GM19372 (cell line): ENCODE data around the gene ADAMTS7.
"Not testable (repeated sequence)": the region's sequence is repeated elsewhere in the genome, so short reads cannot be mapped to it uniquely, and the experiment has no call there.

Source experiments
- ATAC-seq: cut with Tn5 transposase; IDR thresholded peaks from one replicate; pipeline ENCODE4 v1.9.1; 2021; ENCODE audit warnings: mild to moderate bottlenecking, low read depth, moderate library complexity; ENCODE audit not compliant: unreplicated experiment

ADAMTS7 gene

DNA sequence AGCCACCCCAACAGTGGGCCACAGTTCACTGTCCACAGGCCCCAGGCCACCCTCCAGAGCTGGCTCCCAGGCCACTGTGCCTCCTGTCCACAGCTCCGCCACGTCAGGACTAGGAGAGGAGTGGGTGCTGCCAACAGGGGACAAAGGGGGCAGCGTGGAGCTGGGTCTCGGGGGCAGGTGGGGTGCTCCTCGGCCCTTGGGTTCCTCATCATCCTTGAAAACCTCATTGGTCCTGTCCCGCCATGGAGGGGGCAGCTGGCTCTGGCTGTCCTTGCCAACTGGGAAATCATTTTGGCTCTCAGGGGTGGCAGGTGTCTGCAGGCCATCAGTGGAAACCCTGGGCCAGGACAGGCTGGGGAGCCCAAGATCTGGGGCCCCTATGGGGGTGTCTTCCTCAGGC, 45.2 kb downstream of the ADAMTS7 start:
- ATAC-seq, result no peak

DNA sequence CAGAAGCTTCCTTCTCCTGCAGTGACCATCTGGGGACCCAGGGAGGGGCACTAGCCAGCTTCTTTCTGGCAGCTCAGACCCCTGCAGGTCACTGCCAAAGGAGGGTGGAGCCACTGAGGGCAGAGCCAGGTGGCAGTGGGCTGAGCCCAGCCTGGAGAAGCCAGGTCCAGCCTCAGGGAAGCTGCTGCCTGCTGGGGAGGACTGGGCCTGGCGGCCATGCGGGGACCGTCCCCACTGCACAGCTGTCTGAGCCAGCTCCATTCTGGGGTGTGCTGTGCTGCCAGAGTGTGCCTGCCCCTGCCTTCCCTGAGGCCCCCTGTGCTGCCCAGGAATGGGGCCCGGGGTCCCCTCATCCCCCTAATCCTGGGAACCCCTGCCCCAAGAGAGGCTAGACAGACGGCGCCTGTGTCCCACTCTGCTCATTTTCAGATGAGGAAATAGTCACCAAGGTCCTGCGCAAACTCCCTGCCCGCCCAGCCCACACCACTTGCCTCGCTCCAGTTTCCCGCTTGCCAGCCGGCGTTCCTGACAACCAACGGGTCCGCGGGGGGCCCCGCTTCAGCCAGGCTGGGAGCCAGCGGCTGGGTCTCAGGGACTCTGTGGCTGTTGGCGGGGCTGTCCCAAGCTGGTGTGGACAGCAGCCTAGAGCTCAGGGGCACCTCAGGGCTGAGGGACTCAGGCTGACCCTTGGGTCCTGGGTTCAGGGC, 46.0 kb downstream of the ADAMTS7 start:
- ATAC-seq, result not testable (repeated sequence)

DNA sequence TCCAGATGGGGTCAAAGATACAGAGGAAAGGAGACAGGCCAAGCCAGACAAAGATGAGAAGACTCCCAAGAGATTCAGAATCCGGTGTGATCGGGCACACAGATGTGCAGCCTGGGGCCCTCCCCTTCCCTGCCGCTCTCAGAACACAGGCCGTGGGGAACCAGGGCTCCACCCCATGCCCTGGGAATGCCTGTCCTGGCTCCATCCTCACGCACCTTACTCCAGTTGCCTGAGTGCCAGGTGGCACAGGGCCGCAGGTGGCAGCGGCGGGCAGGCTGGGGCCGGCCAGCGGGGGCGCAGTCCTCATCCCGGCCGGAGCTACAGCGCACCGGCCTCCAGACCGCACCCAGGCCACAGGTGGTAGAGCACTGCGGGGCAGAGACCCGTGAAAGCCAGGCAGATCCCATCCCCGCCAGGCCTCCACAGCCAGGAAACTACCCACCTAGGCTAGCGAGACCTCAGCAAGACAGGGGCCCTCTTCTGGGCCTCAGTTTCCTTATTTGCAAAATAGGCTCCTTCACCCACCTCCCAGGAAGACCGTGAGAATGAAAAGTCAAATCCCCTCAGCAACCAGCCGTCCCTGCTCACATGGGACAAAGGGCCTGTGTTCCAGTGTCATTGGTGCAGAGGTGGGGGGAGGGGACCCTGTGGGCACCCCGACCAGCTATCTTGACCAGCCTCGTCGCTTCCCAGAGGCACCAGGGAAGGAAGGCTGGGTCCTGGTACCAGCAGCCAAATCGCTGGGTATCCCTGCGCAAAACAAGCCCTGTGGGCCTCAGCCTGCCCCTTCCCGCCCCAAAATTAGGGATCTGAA, 46.7 kb downstream of the ADAMTS7 start:
- ATAC-seq, result not testable (repeated sequence)

DNA sequence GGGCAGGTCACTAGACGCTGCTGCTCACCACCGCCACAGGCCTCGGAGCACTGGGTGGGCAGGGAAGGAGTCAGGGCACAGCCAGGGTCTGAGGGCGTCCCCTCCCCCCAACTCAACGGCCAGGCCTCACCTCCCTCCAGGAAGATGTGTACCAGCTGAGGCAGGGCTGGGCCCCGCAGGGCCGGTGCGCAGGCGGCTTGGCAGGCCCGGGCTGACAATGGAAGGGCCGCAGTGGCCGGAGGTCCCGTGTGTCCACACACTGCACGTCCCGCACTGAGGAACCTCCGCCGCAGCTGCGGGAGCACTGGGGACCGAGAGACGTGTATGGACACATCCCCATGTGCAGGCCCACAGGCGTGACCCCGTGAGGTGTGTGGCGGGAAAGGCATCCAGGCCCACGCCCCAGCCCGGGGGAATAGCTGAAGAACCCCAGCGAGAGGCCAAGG, 47.4 kb downstream of the ADAMTS7 start:
- ATAC-seq, result no peak

DNA sequence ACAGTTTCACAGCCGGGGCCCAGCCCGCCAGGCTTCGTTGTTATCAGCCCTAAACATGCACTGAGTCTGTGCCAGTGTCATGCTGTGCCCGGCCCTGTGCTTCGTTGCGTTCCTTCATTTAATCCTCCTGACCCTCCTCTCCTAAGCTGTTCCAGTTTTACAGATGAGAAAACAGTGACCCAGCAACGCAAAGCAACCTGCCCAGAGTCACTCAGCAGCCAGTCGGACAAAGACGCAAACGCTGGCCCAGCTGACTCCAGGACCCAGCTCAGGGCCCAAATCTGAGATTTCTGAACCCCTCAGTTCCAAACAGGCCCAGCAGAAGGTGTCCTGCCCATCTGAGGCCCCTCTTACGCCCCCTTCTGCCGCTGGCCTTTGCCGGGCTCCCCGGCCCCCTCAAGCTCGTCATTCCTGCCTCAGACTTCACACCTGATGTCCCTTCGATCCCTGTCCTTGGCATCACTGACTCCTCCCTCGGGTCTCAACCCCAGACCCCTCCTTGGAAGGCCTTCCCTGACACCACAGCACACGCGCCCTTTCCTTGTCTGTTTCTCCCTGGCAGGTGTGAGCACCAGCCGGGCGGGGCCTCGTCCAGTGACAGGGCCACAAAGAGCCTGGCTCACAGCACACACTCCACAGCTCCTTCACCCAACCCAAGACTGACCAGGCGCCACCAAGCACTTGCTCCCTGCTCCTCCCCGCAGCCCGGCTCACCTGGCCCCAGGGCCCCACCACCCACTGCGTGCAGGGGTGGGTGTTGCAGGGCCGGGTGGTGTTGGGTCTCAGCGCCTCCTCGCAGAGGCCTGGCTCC, 48.1 kb downstream of the ADAMTS7 start:
- ATAC-seq, result no peak

DNA sequence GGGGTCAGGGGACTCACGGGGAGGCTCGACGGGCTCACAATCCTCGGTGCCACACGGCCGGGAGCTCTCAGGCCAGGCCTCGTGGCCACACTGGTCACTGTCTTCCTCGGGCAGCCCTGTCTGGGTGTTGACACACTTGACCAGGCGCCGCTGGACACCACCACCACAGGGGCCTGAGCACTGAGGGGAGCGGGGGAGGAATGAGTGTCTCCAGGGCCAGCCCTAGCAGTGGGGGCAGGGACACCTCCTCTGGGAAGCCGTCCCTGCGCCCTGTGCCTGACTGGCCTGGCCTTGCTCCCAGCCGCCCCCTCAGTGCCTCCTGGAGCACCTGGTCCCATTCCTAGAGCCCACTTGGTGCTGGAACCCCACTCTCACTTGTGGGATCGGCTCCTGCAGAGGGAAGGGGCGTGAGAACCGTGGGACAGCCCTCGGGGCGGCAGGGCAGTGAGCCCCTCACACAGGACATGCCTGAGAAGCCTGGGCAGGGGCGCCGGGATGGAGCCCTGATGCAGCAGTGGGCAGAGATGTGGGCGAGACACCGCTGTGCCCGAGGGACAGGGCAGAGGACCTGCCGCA, 48.8 kb downstream of the ADAMTS7 start:
- not testable (repeated sequence) for ATAC-seq

DNA sequence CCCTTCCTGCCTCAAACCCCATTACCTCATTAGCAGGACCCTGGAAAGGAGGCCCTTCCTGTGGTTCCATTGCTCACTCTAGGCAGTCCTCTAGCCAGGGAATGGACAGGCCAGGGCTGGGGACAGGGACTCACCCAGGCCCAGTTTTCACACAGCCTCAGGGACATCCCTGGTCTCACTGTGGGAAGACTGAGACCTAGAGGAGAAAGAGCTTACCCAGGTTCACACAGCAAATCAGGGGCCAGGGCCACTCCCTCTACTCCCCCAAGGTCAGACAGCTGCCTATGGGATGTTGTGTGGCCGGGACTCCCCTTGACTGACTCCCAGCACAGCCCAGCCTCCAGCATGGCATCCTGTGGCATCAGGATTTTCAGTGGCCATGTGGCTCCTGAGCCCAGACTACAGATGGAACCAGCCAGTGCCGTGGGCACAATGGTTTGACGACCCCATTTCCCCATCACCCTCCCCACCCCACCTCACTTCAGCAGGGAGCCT, 49.3 kb downstream of the ADAMTS7 start:
- no peak for ATAC-seq

DNA sequence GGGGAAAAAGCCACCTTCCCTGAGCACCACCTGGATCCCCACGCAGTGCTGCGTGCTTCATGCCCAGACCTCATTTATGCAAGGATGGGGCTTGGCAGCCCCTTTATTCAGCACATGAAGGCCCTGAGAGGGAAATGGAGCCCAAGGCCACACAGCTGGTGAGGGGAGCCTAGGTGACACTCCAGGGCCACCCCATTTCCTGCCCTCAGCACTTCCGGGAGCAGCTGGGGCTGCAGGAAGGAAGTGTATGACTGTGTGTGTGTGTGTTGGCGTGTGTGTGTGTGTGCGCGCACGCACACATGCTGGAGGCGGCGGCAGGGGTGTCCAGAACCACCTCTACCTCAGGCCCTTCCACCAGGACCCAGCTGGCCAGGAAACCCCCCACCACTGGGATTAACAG, 49.8 kb downstream of the ADAMTS7 start:
- peak; percentile 54 for ATAC-seq

DNA sequence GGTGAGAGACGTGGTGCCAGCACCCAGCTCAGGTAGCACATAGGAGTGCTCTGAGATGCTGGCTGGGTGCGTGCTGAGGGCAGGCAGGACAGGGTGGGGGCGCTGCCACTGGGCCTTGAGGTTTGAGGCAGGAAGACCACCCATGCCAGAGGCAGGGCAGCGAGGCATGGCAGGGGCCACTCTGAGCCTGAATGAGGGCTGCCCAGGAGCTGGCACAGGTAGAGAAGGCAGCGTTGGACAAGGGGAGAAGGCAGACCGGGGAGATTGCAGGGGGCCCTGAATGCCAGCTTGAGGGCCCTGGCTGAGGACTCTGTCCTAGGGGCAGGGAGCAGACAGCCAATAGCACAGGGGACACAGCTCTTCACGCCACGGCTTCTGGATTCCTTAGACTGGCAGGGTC, 50.2 kb downstream of the ADAMTS7 start:
- no peak for ATAC-seq

DNA sequence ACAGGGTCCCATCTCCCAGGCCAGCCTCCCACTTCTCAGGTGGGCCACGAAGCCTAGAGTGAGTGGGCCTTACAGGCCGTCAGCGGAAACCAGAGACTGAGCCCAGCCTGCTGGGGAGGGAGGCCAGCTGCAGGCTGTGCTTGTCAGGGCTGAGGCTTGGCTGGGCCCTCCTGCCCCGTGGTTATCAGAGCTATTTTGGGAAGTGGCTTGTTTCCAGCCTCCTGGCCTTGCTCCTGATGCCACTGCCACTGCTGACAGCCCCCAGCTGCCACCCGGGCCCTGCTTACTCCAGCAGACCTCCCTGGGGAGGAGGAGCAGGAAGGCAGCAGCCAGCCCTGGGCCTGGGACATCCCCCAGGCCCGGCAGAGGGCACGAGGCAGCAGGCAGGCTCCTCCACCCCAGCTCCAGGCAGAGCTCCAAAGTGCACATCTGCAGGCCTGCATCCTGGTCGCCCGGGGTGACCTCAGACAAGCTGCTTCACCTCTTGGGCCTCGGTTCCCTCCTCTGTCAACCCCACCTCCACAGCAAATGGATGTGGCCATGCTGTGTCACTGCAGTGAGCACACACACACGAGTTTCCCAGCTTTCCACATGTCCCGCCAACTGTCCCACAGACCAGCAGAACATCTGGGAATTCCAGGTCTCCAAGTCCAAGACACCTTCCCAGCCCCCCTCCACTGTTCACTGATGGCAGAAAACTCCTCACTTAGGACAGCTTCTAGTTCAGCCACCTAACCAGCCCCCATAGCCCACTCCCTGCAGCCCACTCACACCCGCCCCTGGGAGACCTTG, 51.0 kb downstream of the ADAMTS7 start:
- ATAC-seq, result not testable (repeated sequence)

DNA sequence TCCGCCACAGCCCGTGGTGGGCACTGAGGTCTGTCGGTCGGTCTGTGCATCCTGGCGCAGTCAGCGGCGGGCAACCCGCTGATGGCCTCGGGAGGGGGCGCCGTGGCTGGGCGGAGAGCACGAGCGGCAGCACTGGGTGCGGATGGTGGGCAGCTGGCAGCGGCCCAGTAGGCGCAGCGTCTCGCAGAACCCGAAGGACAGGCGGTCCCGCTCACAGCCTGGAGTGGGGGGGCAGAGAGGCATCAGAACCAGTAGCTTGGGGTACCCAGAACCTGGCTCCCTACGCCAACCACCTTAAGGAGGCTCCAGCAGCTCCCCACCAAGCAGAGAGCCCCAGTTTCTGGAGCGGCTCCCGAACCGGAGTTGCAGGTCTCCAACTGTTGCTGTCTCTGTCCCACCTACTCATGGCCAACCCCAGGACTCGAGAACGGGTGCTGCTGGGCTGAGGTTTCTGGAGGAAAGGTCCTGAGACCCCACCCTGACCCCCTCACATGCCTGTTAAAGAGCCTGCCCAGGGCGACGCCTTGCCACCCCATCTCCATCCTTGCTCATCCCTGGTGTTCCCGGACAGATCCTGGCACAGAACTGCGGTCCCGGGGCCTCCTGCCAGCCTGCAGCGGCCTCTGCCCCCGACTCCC, 51.8 kb downstream of the ADAMTS7 start:
- not testable (repeated sequence) for ATAC-seq

DNA sequence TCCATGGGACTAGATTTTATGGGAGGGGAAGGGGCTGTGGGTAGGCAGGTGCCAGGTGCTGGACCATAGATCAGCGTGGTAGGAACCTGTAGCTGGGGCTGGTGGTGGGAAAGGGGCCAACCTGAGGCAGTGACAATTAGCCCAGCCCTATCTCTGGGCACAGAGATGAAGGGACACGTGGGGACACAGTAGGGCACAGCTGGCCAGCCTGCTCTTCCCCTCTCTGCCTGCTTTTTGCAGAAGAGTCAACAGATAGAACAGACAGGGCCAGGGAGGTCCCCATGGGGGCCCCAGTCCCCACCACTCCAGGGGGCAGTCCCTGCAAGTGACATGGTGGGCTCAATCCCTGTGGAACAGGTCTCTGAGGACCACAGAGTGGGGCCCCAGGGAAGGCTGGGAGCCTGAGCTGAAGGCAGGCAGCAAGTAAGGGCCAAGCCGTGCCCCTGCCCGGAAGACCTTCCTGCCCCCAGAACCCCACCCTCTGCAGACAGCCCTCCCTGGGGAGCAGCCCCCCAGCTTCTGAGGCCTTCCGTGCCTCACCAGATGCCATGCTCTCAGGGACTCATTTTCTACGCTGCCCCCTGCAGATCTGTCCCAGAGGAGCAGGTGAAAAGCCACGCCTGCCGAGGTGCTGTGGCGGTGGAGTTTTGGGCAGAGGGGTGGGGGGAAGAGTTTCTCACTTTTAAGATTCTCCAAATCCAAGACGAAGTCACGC, 52.6 kb downstream of the ADAMTS7 start:
- not testable (repeated sequence) for ATAC-seq

DNA sequence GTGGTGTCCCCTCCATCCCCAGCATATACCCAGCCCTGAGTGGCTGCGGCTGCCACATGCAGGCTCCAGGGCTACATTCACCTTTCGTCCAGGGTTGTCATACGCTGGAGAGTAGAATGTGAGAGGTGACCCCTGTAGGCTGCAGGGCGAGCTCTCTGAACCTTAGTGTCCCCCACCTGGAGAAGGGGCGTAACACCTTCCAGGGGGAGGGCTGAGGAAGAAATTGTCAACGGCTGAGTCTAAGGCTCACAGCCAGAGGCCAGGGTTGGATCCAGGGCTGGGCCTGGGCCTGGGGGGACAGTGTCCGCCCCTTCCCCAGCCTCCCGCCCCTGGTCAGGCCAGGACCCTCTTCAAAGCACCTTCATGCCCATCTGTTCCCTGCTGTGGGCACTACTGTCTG, 53.2 kb downstream of the ADAMTS7 start:
- not testable (repeated sequence) for ATAC-seq

DNA sequence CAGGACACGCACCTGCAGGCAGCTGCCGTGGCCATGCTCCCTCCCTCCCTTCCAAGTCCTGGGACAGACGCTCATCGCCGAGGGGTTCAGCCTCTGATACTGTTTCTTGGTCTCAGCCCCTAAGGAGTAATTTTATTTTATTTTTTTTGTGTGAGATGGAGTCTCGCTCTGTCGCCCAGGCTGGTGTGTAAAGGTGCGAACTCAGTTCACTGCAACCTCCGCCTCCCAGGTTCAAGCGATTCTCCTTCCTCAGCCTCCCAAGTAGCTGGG, 53.7 kb downstream of the ADAMTS7 start:
- ATAC-seq, result no peak

DNA sequence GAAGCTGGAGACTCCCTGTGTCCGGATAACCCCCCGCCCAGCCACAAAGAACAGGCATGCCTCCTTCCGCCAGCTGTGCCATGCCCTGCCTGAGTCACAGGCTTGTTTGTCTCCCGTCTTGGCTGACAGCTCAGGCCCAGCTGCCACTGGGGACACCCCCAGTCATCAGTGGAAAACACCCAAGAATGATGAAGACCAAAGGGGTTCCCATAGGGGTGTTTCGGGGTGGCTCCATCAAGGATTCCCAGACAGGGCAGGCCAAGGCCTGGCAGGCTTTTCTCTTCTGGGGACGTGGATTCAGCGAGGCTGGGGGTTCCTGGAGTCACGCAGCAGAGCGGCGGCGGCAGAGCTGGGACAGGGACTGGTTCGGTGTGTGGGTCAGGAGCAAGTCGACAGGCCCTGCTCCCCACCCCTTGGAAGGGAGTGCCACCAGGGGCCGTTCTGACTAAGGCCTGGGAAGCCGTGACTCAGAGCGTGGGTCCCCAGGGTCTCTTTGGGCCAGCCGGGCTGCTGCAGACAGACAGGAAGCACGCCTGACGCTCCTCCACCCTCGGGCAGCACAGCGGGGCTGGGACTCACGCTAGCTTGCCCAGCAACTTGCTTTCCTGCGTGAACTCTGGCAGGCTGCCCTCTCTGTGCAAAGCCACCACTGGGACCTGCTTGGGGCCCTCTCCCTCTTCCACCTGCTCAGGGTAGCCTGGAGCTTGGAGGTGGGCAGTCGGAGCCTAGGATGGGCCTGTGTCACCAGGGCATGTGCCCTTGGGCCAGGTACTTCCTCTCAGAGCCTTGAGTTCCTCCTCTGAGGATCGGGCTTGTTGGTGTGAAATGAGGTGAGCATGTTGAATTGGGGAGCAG, 54.3 kb downstream of the ADAMTS7 start:
- ATAC-seq, result peak; percentile 46

DNA sequence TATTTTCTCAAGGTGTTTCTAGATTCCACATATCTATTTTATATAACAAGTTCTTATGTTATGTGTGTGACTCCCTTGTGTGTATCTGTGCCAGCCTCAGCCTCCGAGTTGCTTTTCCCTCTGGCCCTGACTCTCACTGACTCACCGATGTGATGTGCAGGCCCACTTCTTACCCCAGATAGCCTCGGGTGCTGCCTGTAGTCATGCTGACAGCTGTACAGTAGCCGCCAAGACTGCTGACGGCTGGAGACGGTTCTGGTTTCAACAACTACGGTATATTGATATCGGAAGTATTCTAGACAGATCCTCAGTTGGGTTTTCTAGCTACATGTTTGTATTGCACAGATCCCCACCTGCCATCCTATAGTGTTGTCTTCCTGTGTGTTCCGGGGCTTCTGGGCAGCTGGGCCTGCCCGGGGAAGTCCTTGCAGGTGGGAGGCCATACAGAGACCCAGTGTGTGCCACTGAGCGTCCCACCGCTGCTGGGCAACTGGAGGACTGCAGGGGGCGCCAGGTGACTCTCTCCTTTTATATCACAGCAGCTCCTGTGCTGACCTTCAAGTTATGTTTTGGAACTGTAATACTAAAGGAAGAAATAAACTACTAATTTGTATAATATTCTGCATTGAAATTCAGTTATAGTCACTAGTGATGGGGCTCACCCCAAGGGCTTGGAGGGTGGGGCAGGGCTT, 55.2 kb downstream of the ADAMTS7 start:
- not testable (repeated sequence) for ATAC-seq

DNA sequence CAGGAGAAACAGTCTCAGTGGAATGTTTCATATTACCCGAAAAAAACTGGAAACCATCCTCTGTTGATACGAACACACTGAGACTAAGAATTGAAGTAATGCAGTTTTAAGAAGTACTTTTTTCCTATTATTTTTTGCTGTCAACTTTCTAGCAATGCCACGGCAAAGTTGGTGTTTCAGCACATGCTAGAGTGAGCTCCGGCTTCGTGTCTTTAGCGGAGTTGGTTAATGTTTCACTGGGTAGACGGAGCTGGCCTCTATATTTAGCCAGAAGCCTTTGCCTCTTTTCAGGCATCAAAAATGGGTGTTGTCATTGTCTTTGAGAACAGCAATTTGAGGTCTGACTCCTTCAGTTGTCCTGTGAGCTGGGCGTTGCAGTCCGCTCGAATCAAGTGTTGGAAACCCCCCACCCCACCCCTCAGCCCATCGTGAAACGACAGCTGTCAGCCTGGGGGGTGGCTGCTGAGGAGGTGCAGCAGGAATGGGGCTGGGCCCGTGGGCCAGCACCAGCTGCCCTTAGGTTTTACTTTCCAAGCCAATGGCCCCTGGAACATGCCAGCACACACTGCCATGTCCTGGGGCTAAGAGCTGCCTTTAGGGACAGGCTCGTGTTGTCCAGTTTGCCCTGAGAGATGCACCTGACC, 56.5 kb downstream of the ADAMTS7 start:
- not testable (repeated sequence) for ATAC-seq
